AG09309 (cell line): ENCODE data around the gene ADSS1.

Experiments
- DNase-seq: peaks from one replicate; pipeline ENCODE4 v3.0.0-alpha.2; 2010; ENCODE audit warnings: low read depth
- H3K4me3 ChIP-seq: 2 replicates; pipeline ENCODE4 v1.5.1; 2011; ENCODE audit warnings: mild to moderate bottlenecking, low read depth, low read length, moderate library complexity; ENCODE audit not compliant: control insufficient read depth
- CTCF ChIP-seq: IDR thresholded peaks from 2 replicates; pipeline ENCODE4 v1.5.1; 2011; ENCODE audit warnings: mild to moderate bottlenecking, low read depth, low read length, inconsistent platforms; ENCODE audit not compliant: insufficient read depth, control insufficient read depth; ENCODE audit errors: missing control alignments

The ADSS1 gene

DNA sequence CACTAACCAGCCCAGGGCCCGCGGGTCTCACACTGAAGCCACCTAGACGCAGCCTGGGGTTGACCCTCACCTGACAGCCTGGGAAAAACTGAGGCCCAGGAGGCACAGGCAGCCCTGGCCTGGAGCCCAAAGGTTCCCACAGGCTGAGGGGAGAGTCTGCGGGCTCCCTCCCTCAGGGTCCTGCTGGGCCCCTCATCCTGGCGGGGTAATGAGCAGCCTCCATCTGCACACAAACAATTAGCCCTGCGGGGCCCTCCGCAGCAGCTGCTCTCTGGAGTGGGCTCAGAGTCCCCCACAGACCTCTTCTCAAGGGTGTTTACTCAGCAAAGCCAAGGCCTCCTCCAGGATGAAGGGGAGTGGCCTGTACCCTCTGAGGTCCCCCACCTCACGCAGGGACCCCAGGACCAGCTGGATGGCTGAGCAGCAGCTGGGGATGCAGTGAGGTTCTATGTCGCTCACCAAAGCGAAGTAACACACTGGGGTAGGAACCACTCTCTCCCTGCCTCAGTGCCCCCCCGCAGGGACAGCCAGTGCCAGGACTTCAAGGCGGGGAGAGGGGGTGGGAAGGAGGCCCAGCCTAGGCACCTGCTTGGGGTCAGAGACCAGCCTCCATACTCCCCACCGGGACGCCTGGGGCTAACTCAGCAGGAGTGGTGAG lies 64.3 kb downstream of the ADSS1 start:
- no peak for TF ChIP-seq CTCF
- H3K4me3 ChIP-seq = no peak overlapping the region
- DNase-seq = no peak

- no peak overlapping the region for H3K4me3 ChIP-seq
- TF ChIP-seq CTCF = no peak
- no peak for DNase-seq
Measured at GRCh38 chr14:104788873-104789663, 65.0 kb downstream of the ADSS1 start.

GRCh38 chr14:104789752-104790743 lies 66.0 kb downstream of the ADSS1 start:
- DNase-seq = no peak
- H3K4me3 ChIP-seq = no peak overlapping the region
- TF ChIP-seq CTCF = no peak

DNA sequence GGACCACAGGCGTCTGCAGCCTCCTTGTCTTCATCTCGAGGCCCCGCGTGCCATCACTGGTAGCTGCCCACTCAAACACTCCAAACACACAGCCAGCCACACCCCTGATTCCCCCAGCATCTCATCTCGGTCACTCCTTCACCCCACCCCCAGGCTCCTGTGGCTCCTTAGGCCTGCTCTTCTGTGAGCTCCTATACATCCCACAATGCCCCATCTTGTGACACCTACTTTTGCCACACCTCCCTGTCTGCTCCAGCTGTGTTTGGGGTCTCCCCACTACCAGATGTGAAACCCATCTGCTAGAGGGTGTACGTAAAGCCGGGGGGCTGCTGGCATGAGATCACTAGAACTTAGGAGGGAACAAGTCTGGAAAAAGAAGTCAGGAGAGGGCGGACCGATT lies 67.4 kb downstream of the ADSS1 start:
- no peak for DNase-seq
- no peak overlapping the region for H3K4me3 ChIP-seq
- no peak for TF ChIP-seq CTCF

DNA sequence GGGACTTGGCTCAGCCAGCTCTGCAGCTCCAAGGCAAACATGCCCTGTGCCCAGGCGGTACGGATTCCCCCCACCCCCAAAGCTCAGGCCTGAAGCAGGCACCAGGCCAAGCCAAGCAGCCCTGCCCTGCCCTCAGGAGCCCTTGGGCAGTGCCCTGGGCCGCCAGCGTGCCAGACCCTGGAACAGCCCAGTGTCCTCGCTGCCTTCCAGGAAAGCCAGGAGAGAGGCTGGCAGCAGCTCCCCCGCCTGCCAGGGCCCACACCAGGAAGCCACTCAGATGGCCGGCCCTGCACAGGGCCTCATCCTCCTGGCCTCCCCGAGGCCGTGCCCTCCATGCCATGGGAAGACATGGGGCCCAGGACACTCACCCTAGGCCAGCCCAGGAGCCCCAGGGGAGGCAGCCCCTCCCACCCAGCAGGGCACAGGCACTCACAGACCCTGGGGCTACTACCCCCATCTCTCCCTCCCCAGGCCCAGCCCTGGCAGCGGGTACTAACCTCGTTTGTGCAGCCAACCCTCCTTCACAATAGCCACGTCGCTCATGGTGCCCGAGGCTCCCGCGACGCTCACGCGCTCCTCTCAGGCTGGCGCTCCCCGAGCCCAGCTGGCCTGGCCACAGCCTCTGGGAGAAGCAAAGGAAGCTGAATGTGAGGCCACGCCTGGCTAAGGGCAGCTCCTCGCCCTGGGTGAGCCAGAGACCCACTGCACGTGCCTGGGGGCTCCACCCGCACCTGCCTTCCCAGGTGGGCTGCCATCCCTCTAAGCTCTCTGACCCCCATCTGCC lies 68.3 kb downstream of the ADSS1 start:
- H3K4me3 ChIP-seq = no peak overlapping the region
- TF ChIP-seq CTCF = no peak
- DNase-seq = no peak

- H3K4me3 ChIP-seq = no peak overlapping the region
- no peak for DNase-seq
- TF ChIP-seq CTCF = no peak
Measured at GRCh38 chr14:104792945-104793702, 69.1 kb downstream of the ADSS1 start.
